B cell (primary cell): ENCODE results near the gene SLC12A3. TPM values are rescaled to one million over a fixed set of nuclear protein-coding genes. Genes with fewer than 3 reads are reported as not detected.

ENCODE experiments used
- ATAC-seq: fragments of 200-7000 bp; cut with Tn5 transposase; one replicate; pipeline ENCODE4 v1.10.0; 2021; ENCODE audit warnings: low read depth, mild to moderate bottlenecking, moderate number of reproducible peaks, moderate library complexity
- CTCF ChIA-PET: fragments of 350-600 bp; sonication (Branson Sonifier 250); formaldehyde crosslinking; loops from one replicate; lab custom pipeline; 2021; ENCODE audit warnings: antibody characterized with exemption, inconsistent platforms; lab: Charles Lee
- POLR2A ChIA-PET: fragments of 350-600 bp; sonication (Branson Sonifier 250); formaldehyde crosslinking; loops from one replicate; lab custom pipeline; 2021; ENCODE audit warnings: antibody characterized with exemption; lab: Charles Lee
- DNase-seq: peaks from one replicate; pipeline ENCODE4 v3.0.0; 2013
- H2AFZ ChIP-seq: 2 replicates; pipeline ENCODE4 v1.6.1; 2012; ENCODE audit warnings: mild to moderate bottlenecking, low read depth, low read length; ENCODE audit not compliant: insufficient read depth, poor library complexity, severe bottlenecking
- H3K27ac ChIP-seq, 2 donors: 1 replicate in 1 of 2; 2 replicates in 1 of 2; pipeline ENCODE4 v1.5.1; 2012 to 2013; ENCODE audit warnings: low read length in 2 of 2, mild to moderate bottlenecking in 2 of 2, moderate library complexity in 1 of 2
- H3K27me3 ChIP-seq, 4 experiments: fragments of 200-600 bp in 1 of 4; sonication (generic) in 1 of 4; replicated peaks in 1 of 4; 1 replicate in 2 of 4; 2 replicates in 2 of 4; pipeline versions ENCODE4 v1.6.1 to v1.7.0; 2013 to 2016; ENCODE audit warnings: low read length in 3 of 4, mild to moderate bottlenecking in 2 of 4, mixed read lengths in 1 of 4, moderate library complexity in 1 of 4; ENCODE audit not compliant: insufficient read depth in 4 of 4, control insufficient read depth in 3 of 4; ENCODE audit errors: control extremely low read depth in 1 of 4
- H3K36me3 ChIP-seq, 2 experiments: replicated peaks in 1 of 2; 1 replicate in 1 of 2; 2 replicates in 1 of 2; pipeline versions ENCODE4 v1.6.1 to v1.7.1; 2013; ENCODE audit warnings: low read length in 1 of 2; ENCODE audit not compliant: insufficient read depth in 2 of 2, control insufficient read depth in 1 of 2; ENCODE audit errors: control extremely low read depth in 1 of 2, extremely low read depth in 1 of 2
- H3K4me1 ChIP-seq, 2 donors: fragments of 200-600 bp in 1 of 2; sonication (generic) in 1 of 2; 1 replicate in 1 of 2; 2 replicates in 1 of 2; pipeline versions ENCODE4 v1.5.1 to v1.6.1; 2013 to 2017; ENCODE audit warnings: low read length in 2 of 2; ENCODE audit not compliant: control insufficient read depth in 2 of 2, insufficient read depth in 2 of 2
- H3K4me2 ChIP-seq: replicated peaks from 2 replicates; pipeline ENCODE3; 2012; ENCODE audit warnings: mild to moderate bottlenecking, low read depth, low read length; ENCODE audit not compliant: poor library complexity, severe bottlenecking
- H3K4me3 ChIP-seq, 5 experiments: fragments of 200-600 bp in 1 of 5; sonication (generic) in 1 of 5; 1 replicate in 3 of 5; 2 replicates in 2 of 5; pipeline versions ENCODE4 v1.5.1 to v1.7.0; 2011 to 2016; ENCODE audit warnings: low read length in 4 of 5, mild to moderate bottlenecking in 4 of 5, low read depth in 2 of 5, control low read depth in 1 of 5, moderate library complexity in 1 of 5; ENCODE audit not compliant: insufficient read depth in 1 of 5; ENCODE audit errors: control extremely low read depth in 1 of 5, extremely low read depth in 1 of 5
- H3K79me2 ChIP-seq: fragments of 200-600 bp; sonication (generic); one replicate; pipeline ENCODE4 v1.6.0; 2016; ENCODE audit warnings: low read length; ENCODE audit not compliant: control insufficient read depth, insufficient read depth
- H3K9ac ChIP-seq: fragments of 200-600 bp; sonication (generic); 2 replicates; pipeline ENCODE4 v1.6.1; 2017; ENCODE audit warnings: mild to moderate bottlenecking, low read length, moderate library complexity
- H3K9me3 ChIP-seq, 3 donors: one replicate each; pipeline versions ENCODE4 v1.6.1 to v1.7.1; 2013; ENCODE audit warnings: low read length in 2 of 3; ENCODE audit not compliant: control insufficient read depth in 2 of 3, insufficient read depth in 1 of 3; ENCODE audit errors: control extremely low read depth in 1 of 3
- H4K20me1 ChIP-seq: 2 replicates; pipeline ENCODE4 v1.6.0; 2012; ENCODE audit warnings: mild to moderate bottlenecking, low read length; ENCODE audit not compliant: insufficient read depth, control insufficient read depth, poor library complexity, severe bottlenecking
- H3K27ac Mint-ChIP-seq: one replicate; pipeline ENCODE4 v1.8.0; 2021; ENCODE audit warnings: mixed read lengths
- H3K27me3 Mint-ChIP-seq: one replicate; pipeline ENCODE4 v1.8.0; 2021; ENCODE audit warnings: mixed read lengths
- H3K4me1 Mint-ChIP-seq: one replicate; pipeline ENCODE4 v1.8.0; 2021; ENCODE audit warnings: mixed read lengths
- H3K4me3 Mint-ChIP-seq: one replicate; pipeline ENCODE4 v1.8.0; 2021; ENCODE audit warnings: mixed read lengths
- H3K9me3 Mint-ChIP-seq: one replicate; pipeline ENCODE4 v1.8.0; 2022; ENCODE audit warnings: mixed read lengths; ENCODE audit not compliant: insufficient read depth
- CTCF ChIP-seq: fragments of 200-600 bp; IDR thresholded peaks from one replicate; pipeline ENCODE4 v1.8.0; 2022; ENCODE audit warnings: antibody characterized with exemption, mild to moderate bottlenecking
- EZH2 ChIP-seq: IDR thresholded peaks from 2 replicates; pipeline ENCODE4 v1.6.1; 2012; ENCODE audit warnings: borderline replicate concordance, low read depth, mild to moderate bottlenecking, moderate library complexity, low read length; ENCODE audit not compliant: insufficient read depth, poor library complexity, severe bottlenecking
- WGBS: methylation state at CpG from one replicate; pipeline ENCODE4 v1.1.5; 2013; ENCODE audit warnings: missing lambda C conversion rate; ENCODE audit not compliant: insufficient coverage; 5-methylcytosine and 5-hydroxymethylcytosine counted together
- intact Hi-C: fragments of 100-400 bp; cut with micrococcal nuclease; formaldehyde crosslinking; loops from one replicate; pipeline ENCODE4 v1.10.0; 2022
- polyA minus RNA-seq: library from RNA; depleted of rRNA, polyadenylated mRNA; stranded (reverse); fragments of >200 nt; gene quantifications from 2 replicates; pipeline ENCODE4 v1.2.3, GENCODE V29; 2012
- polyA plus RNA-seq: library from polyadenylated mRNA; depleted of rRNA; stranded (reverse); fragments of >200 nt; gene quantifications from 2 replicates; pipeline ENCODE4 v1.2.3, GENCODE V29; 2012
- total RNA-seq, 2 donors: library from RNA; stranded (reverse); fragments of 120-200 nt in 1 of 2; gene quantifications; 1 replicate in 1 of 2; 2 replicates in 1 of 2; pipeline versions ENCODE4 v1.2.3 to v1.2.4, GENCODE V29; 2013 to 2022

The SLC12A3 gene
- total RNA-seq (4.9 and 5.3 TPM in 2 replicates), polyA plus RNA-seq (0.72 and 1.3 TPM in 2 replicates), polyA minus RNA-seq (0.86 and 1.2 TPM in 2 replicates)
- total RNA-seq (2013) = 0.84 TPM

- POLR2A ChIA-PET = interaction anchor here (0.6 kb wide), 1 partner anchor 228 kb away, joined by 7 read pairs; no protein-coding TSS in a partner anchor
- Histone ChIP-seq H3K27me3 (no peaks in the 10 kb centered on the region), H3K79me2 (peaks cover 23% of the 10 kb centered on the region), H3K4me2 (no peak within 1 kb of the TSS), H3K36me3 (no peaks in the 10 kb centered on the region), H3K27ac (no peak within 1 kb of the TSS), H3K4me1 (peaks cover 27 to 65% of the 10 kb centered on the region in 2 donors), H2AFZ (no peak within 1 kb of the TSS), H3K9me3 (no peaks in the 10 kb centered on the region), H3K9ac (no peak within 1 kb of the TSS), H3K4me3 (no peak within 1 kb of the TSS), H4K20me1 (no peaks in the 10 kb centered on the region)
- H3K27me3 Mint-ChIP-seq = no peaks in the 10 kb centered on the region
- CTCF ChIA-PET = interaction anchor here (3.2 to 7.4 kb wide), 3 partner anchors 69 to 100 kb away, joined by 26 to 140 read pairs (median 118); partner anchors contain the start of gene HERPUD1
- intact Hi-C loops = loop anchor here (5.0 kb wide), 2 partner anchors 47 to 302 kb away; no protein-coding TSS in a partner anchor
- H3K27ac Mint-ChIP-seq = no peak within 1 kb of the TSS
- WGBS = 91% methylated on average over 12 of the region's 12 CpGs
- ATAC-seq (no peak), DNase-seq (no peak)
- no peak within 1 kb of the TSS for H3K4me3 Mint-ChIP-seq
- H3K9me3 Mint-ChIP-seq = no peaks in the 10 kb centered on the region
- TF ChIP-seq CTCF = no peak
- TF ChIP-seq EZH2 = no peak
- H3K4me1 Mint-ChIP-seq = peaks cover 42% of the 10 kb centered on the region
These were observed at the start of gene SLC12A3 for GRCh38 chr16:56864960-56865359. Gene SLC12A3, plus strand, starts transcription at chr16:56865207. Its CDS starts 29 bp downstream, at chr16:56865236.

GRCh38 chr16:56815721-56816120, 49.3 kb upstream of the SLC12A3 start:
- Histone ChIP-seq H3K4me3 (no peak overlapping the region), H3K27me3 (no peaks in the 10 kb centered on the region), H3K79me2 (no peaks in the 10 kb centered on the region), H3K36me3 (peaks cover 0 to 25% of the 10 kb centered on the region in 2 experiments), H2AFZ (no peak overlapping the region), H3K9ac (no peak overlapping the region), H3K9me3 (no peaks in the 10 kb centered on the region), H3K27ac (no peak overlapping the region), H4K20me1 (no peaks in the 10 kb centered on the region), H3K4me2 (no peak overlapping the region), H3K4me1 (no peaks in the 10 kb centered on the region)
- TF ChIP-seq CTCF (no peak), EZH2 (no peak)
- POLR2A ChIA-PET = no interaction called here
- no peaks in the 10 kb centered on the region for H3K9me3 Mint-ChIP-seq
- no peak overlapping the region for H3K4me3 Mint-ChIP-seq
- DNase-seq (no peak), ATAC-seq (no peak)
- H3K27ac Mint-ChIP-seq = no peak overlapping the region
- no peaks in the 10 kb centered on the region for H3K4me1 Mint-ChIP-seq
- intact Hi-C loops = no loop called here
- no peaks in the 10 kb centered on the region for H3K27me3 Mint-ChIP-seq
- CTCF ChIA-PET = interaction anchor here (2.0 kb wide), 1 partner anchor 23 kb away, joined by 8 read pairs; no protein-coding TSS in a partner anchor
